ENCODE measurements around the gene EEF1G.

- TF ChIP-seq CTCF (IDR thresholded peaks at IDR 0.05) (no peak), POLR2A (IDR thresholded peaks at IDR 0.05) (no peak)
Measured at GRCh38 chr11:62554387-62555167, 19.1 kb downstream of the EEF1G start.
